Natural killer cell (primary cell): ENCODE data around the gene NECTIN1. TPM values are rescaled to one million over a fixed set of nuclear protein-coding genes. Genes with fewer than 3 reads are reported as not detected.

Experiments
- ATAC-seq, 3 donors: fragments of 150-1000 bp in 2 of 3; fragments of 200-7000 bp in 1 of 3; cut with Tn5 transposase; 1 replicate in 1 of 3; 2 replicates in 2 of 3; pipeline ENCODE4 v1.10.0; 2021; ENCODE audit warnings: mild to moderate bottlenecking in 2 of 3, moderate library complexity in 2 of 3
- DNase-seq, 2 donors: peaks; one replicate each; pipeline versions ENCODE4 v3.0.0 to v3.0.0-alpha.2; 2013 to 2021; ENCODE audit warnings: mixed read lengths in 1 of 2
- H3K27ac ChIP-seq: one replicate; pipeline ENCODE4 v1.5.1; 2013; ENCODE audit warnings: mild to moderate bottlenecking, low read length
- H3K27me3 ChIP-seq: one replicate; pipeline ENCODE4 v1.6.1; 2013; ENCODE audit warnings: low read length; ENCODE audit not compliant: control insufficient read depth, insufficient read depth
- H3K36me3 ChIP-seq: one replicate; pipeline ENCODE4 v1.6.1; 2013; ENCODE audit warnings: low read length; ENCODE audit not compliant: control insufficient read depth, insufficient read depth
- H3K4me1 ChIP-seq: one replicate; pipeline ENCODE4 v1.6.1; 2013; ENCODE audit warnings: low read length; ENCODE audit not compliant: control insufficient read depth, insufficient read depth
- H3K4me3 ChIP-seq: one replicate; pipeline ENCODE4 v1.5.1; 2013; ENCODE audit warnings: low read length
- H3K9me3 ChIP-seq: one replicate; pipeline ENCODE4 v1.6.1; 2013; ENCODE audit warnings: low read length; ENCODE audit not compliant: control insufficient read depth, insufficient read depth
- H3K27ac Mint-ChIP-seq, 2 donors: one replicate each; pipeline ENCODE4 v1.8.0; 2022; ENCODE audit warnings: mild to moderate bottlenecking in 2 of 2, mixed read lengths in 2 of 2, moderate library complexity in 1 of 2
- H3K27me3 Mint-ChIP-seq, 2 donors: one replicate each; pipeline ENCODE4 v1.8.0; 2022; ENCODE audit warnings: low read depth in 2 of 2, mixed read lengths in 2 of 2
- H3K36me3 Mint-ChIP-seq: one replicate; pipeline ENCODE4 v1.8.0; 2022; ENCODE audit warnings: mixed read lengths
- H3K4me1 Mint-ChIP-seq, 2 donors: one replicate each; pipeline ENCODE4 v1.8.0; 2022; ENCODE audit warnings: mixed read lengths in 2 of 2
- H3K4me3 Mint-ChIP-seq: one replicate; pipeline ENCODE4 v1.8.0; 2022; ENCODE audit warnings: mild to moderate bottlenecking, moderate library complexity, mixed read lengths
- H3K9me3 Mint-ChIP-seq, 2 donors: one replicate each; pipeline ENCODE4 v1.8.0; 2022; ENCODE audit warnings: mixed read lengths in 2 of 2
- CTCF ChIP-seq: fragments of 200-600 bp; IDR thresholded peaks from one replicate; pipeline ENCODE4 v1.8.0; 2022; ENCODE audit warnings: antibody characterized with exemption
- WGBS: methylation state at CpG from one replicate; pipeline ENCODE4 v1.1.7; 2013; ENCODE audit warnings: missing lambda C conversion rate; ENCODE audit not compliant: insufficient coverage; 5-methylcytosine and 5-hydroxymethylcytosine counted together
- intact Hi-C: fragments of 100-400 bp; cut with micrococcal nuclease; formaldehyde crosslinking; loops from one replicate; pipeline ENCODE4 v1.14.2; 2022
- total RNA-seq, 4 donors: library from RNA; stranded (reverse); fragments of 120-200 nt in 1 of 4; gene quantifications; one replicate each; pipeline versions ENCODE4 v1.2.3 to v1.2.4, GENCODE V29; 2013 to 2022

Gene NECTIN1
- total RNA-seq, 3 donors from 2014 or later (not counting 1 experiment from before 2014, with no cell fraction given) = 5.8 to 18.8 (median 7.8) TPM

GRCh38 chr11:119679346-119679745 is 49.7 kb downstream of the NECTIN1 start:
- no peak for ATAC-seq

GRCh38 chr11:119678351-119678750 is 50.6 kb downstream of the NECTIN1 start:
- H3K27ac ChIP-seq = no peak overlapping the region
- peaks cover 15 to 26% of the 10 kb centered on the region in 2 donors for H3K4me1 Mint-ChIP-seq
- intact Hi-C loops = no loop called here
- H3K36me3 ChIP-seq = no peaks in the 10 kb centered on the region
- H3K36me3 Mint-ChIP-seq = no peaks in the 10 kb centered on the region
- peaks cover 17% of the 10 kb centered on the region for H3K4me1 ChIP-seq
- H3K9me3 ChIP-seq = no peaks in the 10 kb centered on the region
- H3K27me3 ChIP-seq = peaks cover 3% of the 10 kb centered on the region
- H3K4me3 ChIP-seq = no peak overlapping the region
- ATAC-seq (no peak), DNase-seq (no peak)
- H3K4me3 Mint-ChIP-seq = no peak overlapping the region
- TF ChIP-seq CTCF = no peak
- 95% methylated on average over 21 of the region's 21 CpGs for WGBS
- peaks cover 37 to 69% of the 10 kb centered on the region in 2 donors for H3K27me3 Mint-ChIP-seq
- H3K27ac Mint-ChIP-seq = no peak overlapping the region
- H3K9me3 Mint-ChIP-seq = no peaks in the 10 kb centered on the region

More at GRCh38 chr11:119679346-119679745, 49.7 kb downstream of the NECTIN1 start:
- Histone ChIP-seq H3K36me3 (no peaks in the 10 kb centered on the region), H3K4me1 (peaks cover 17% of the 10 kb centered on the region), H3K27me3 (peaks cover 2% of the 10 kb centered on the region), H3K27ac (no peak overlapping the region), H3K4me3 (no peak overlapping the region), H3K9me3 (no peaks in the 10 kb centered on the region)
- intact Hi-C loops = no loop called here
- no peak for DNase-seq
- Mint-ChIP-seq H3K27ac (no peak overlapping the region), H3K9me3 (no peaks in the 10 kb centered on the region), H3K4me3 (no peak overlapping the region), H3K4me1 (peaks cover 18 to 26% of the 10 kb centered on the region in 2 donors), H3K36me3 (no peaks in the 10 kb centered on the region), H3K27me3 (peaks cover 27 to 70% of the 10 kb centered on the region in 2 donors)
- WGBS = 90% methylated on average over 7 of the region's 7 CpGs
- no peak for TF ChIP-seq CTCF

- peaks cover 14 to 21% of the 10 kb centered on the region in 2 donors for H3K4me1 Mint-ChIP-seq
- no peak overlapping the region for H3K4me3 Mint-ChIP-seq
- ATAC-seq (no peak), DNase-seq (no peak)
- H3K36me3 Mint-ChIP-seq = no peaks in the 10 kb centered on the region
- Histone ChIP-seq H3K27ac (no peak overlapping the region), H3K4me1 (peaks cover 21% of the 10 kb centered on the region), H3K9me3 (no peaks in the 10 kb centered on the region), H3K27me3 (peaks cover 3% of the 10 kb centered on the region), H3K4me3 (no peak overlapping the region), H3K36me3 (no peaks in the 10 kb centered on the region)
- WGBS = 97% methylated on average over 9 of the region's 9 CpGs
- H3K9me3 Mint-ChIP-seq = no peaks in the 10 kb centered on the region
- no peak overlapping the region for H3K27ac Mint-ChIP-seq
- peaks cover 35 to 68% of the 10 kb centered on the region in 2 donors for H3K27me3 Mint-ChIP-seq
- TF ChIP-seq CTCF = no peak
- intact Hi-C loops = no loop called here
Observed at GRCh38 chr11:119677840-119678239, 51.2 kb downstream of the NECTIN1 start.

GRCh38 chr11:119676461-119677020 is 52.5 kb downstream of the NECTIN1 start:
- no peak overlapping the region for H3K27ac Mint-ChIP-seq
- TF ChIP-seq CTCF = no peak
- peaks cover 14 to 16% of the 10 kb centered on the region in 2 donors for H3K4me1 Mint-ChIP-seq
- DNase-seq = no peak
- no peak for ATAC-seq
- intact Hi-C loops = no loop called here
- H3K9me3 Mint-ChIP-seq = no peaks in the 10 kb centered on the region
- no peak overlapping the region for H3K4me3 Mint-ChIP-seq
- Histone ChIP-seq H3K4me1 (peaks cover 26% of the 10 kb centered on the region), H3K9me3 (no peaks in the 10 kb centered on the region), H3K27ac (no peak overlapping the region), H3K36me3 (no peaks in the 10 kb centered on the region), H3K27me3 (peaks cover 3% of the 10 kb centered on the region), H3K4me3 (no peak overlapping the region)
- no peaks in the 10 kb centered on the region for H3K36me3 Mint-ChIP-seq
- 94% methylated on average over 10 of the region's 10 CpGs for WGBS
- peaks cover 27 to 61% of the 10 kb centered on the region in 2 donors for H3K27me3 Mint-ChIP-seq
